Islet precursor cell (in vitro differentiated cells): ENCODE measurements around the gene MTMR1.
A peak's percentile ranks its signal among the peaks of the same experiment; 100 is the strongest.

Experiments used
- DNase-seq: peaks from one replicate; pipeline ENCODE4 v3.0.0-alpha.2; 2018

MTMR1 gene

GRCh38 chrX:150697641-150698040 lies 4.4 kb downstream of the MTMR1 start:
- no peak for DNase-seq

GRCh38 chrX:150698981-150699380 lies 5.8 kb downstream of the MTMR1 start:
- DNase-seq = no peak

- DNase-seq = no peak
These were observed 6.9 kb downstream of the MTMR1 start for GRCh38 chrX:150700107-150700506.

GRCh38 chrX:150701377-150701776 lies 8.2 kb downstream of the MTMR1 start:
- no peak for DNase-seq

GRCh38 chrX:150702966-150703694 lies 9.9 kb downstream of the MTMR1 start:
- DNase-seq = no peak

- DNase-seq = no peak
These were observed 10.4 kb downstream of the MTMR1 start for GRCh38 chrX:150703695-150703974.

GRCh38 chrX:150704030-150704613 lies 10.9 kb downstream of the MTMR1 start:
- no peak for DNase-seq

- DNase-seq = no peak
These were observed 19.4 kb downstream of the MTMR1 start for GRCh38 chrX:150712619-150713018.

GRCh38 chrX:150715184-150715583 lies 22.0 kb downstream of the MTMR1 start:
- DNase-seq = no peak

- DNase-seq = no peak
These were observed 26.4 kb downstream of the MTMR1 start for GRCh38 chrX:150719621-150720020.

- DNase-seq = no peak
These were observed 36.8 kb downstream of the MTMR1 start for GRCh38 chrX:150729956-150730355.

- no peak for DNase-seq
These were observed 37.5 kb downstream of the MTMR1 start for GRCh38 chrX:150730719-150731118.

- no peak for DNase-seq
These were observed 38.6 kb downstream of the MTMR1 start for GRCh38 chrX:150731795-150732194.

- DNase-seq = no peak
These were observed 43.3 kb downstream of the MTMR1 start for GRCh38 chrX:150736475-150736874.

GRCh38 chrX:150752124-150752523 lies 58.9 kb downstream of the MTMR1 start:
- DNase-seq = no peak

- no peak for DNase-seq
These were observed 60.2 kb downstream of the MTMR1 start for GRCh38 chrX:150753357-150753756.

GRCh38 chrX:150753968-150754367 lies 60.8 kb downstream of the MTMR1 start:
- no peak for DNase-seq

- no peak for DNase-seq
These were observed 64.2 kb downstream of the MTMR1 start for GRCh38 chrX:150757371-150757770.

- DNase-seq = peak; percentile 59
These were observed 66.6 kb downstream of the MTMR1 start for GRCh38 chrX:150759568-150760416.

- peak; percentile 51 for DNase-seq
These were observed 68.1 kb downstream of the MTMR1 start for GRCh38 chrX:150761176-150761818.

GRCh38 chrX:150761819-150762216 lies 68.6 kb downstream of the MTMR1 start:
- no peak for DNase-seq

- peak; percentile 48 for DNase-seq
These were observed 69.3 kb downstream of the MTMR1 start for GRCh38 chrX:150762258-150763165.
